ENCODE data around the gene SPATC1L.

DNA sequence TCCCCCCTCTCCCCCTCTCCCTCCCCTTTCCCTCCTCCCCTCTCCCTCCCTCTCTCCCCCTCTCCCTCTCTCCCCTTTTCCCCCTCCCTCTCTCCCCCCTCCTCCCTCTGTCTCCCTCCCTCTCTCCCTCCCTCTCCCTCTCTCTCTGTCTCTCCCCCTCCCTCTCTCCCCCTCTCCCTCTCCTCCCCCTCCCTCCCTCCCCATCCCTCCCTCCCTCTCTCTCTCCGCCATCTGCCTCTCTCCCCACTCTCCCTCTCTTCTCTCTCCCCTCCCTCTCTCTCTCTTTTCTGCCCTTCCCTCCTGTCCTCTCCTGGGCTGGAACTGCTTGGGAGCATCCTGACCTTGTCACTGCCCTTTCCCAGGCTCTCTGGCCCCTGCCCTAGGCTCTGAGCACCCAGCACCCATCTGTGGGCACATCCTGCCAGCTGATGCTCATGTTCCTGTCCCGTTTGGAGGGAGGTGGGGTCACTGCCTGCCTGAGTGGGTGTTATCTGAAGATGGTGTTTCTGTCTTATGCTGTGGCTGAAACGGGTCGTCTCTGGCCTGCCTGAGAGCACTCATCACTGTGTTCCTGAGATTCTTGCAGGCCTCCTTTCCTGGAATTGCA lies 39.7 kb downstream of the SPATC1L start:
- TF ChIP-seq, protein P1, sequence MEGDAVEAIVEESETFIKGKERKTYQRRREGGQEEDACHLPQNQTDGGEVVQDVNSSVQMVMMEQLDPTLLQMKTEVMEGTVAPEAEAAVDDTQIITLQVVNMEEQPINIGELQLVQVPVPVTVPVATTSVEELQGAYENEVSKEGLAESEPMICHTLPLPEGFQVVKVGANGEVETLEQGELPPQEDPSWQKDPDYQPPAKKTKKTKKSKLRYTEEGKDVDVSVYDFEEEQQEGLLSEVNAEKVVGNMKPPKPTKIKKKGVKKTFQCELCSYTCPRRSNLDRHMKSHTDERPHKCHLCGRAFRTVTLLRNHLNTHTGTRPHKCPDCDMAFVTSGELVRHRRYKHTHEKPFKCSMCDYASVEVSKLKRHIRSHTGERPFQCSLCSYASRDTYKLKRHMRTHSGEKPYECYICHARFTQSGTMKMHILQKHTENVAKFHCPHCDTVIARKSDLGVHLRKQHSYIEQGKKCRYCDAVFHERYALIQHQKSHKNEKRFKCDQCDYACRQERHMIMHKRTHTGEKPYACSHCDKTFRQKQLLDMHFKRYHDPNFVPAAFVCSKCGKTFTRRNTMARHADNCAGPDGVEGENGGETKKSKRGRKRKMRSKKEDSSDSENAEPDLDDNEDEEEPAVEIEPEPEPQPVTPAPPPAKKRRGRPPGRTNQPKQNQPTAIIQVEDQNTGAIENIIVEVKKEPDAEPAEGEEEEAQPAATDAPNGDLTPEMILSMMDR (IDR thresholded peaks at IDR 0.05; ENCODE audit: poor library complexity, severe bottlenecking): no peak
- TF ChIP-seq EP300 (conservative IDR thresholded peaks at IDR 0.05; ENCODE audit: poor library complexity, severe bottlenecking): no peak
- TF ChIP-seq EZH2 (IDR thresholded peaks at IDR 0.05; ENCODE audit: borderline replicate concordance, insufficient read depth, low read length, poor library complexity, severe bottlenecking): no peak
- TF ChIP-seq MXI1 (conservative IDR thresholded peaks at IDR 0.05; ENCODE audit: poor library complexity, severe bottlenecking): no peak
- no peak for TF ChIP-seq RAD21 (conservative IDR thresholded peaks at IDR 0.05)
- TF ChIP-seq POLR2AphosphoS5 (IDR thresholded peaks at IDR 0.05): no peak
- no peak for TF ChIP-seq SMC3 (conservative IDR thresholded peaks at IDR 0.05; ENCODE audit: poor library complexity)
